ENCODE data around the gene PEX14. TPM values are rescaled to one million over a fixed set of nuclear protein-coding genes. Genes with fewer than 3 reads are reported as not detected.

PEX14 gene
- total RNA-seq, 1 experiment from 2014 or later, result 36.0 TPM

GRCh38 chr1:10679496-10680220 lies 204.9 kb downstream of the PEX14 start:
- ChIA-PET CTCF (no interaction called here), POLR2A (no interaction called here)
- Histone ChIP-seq H3K36me3 (ENCODE audit: control insufficient read depth, insufficient read depth, low read length) (no peaks in the 10 kb centered on the region), H3K4me1 (ENCODE audit: control insufficient read depth, insufficient read depth, low read length) (peaks cover 30% of the 10 kb centered on the region), H3K27ac (ENCODE audit: low read length) (no peak overlapping the region), H3K9me3 (ENCODE audit: control insufficient read depth, insufficient read depth, low read depth, low read length) (no peaks in the 10 kb centered on the region), H3K27me3 (ENCODE audit: control insufficient read depth, insufficient read depth, low read length) (no peaks in the 10 kb centered on the region), H3K4me3 (ENCODE audit: low read depth in 2 of 2, low read length in 2 of 2) (no peak overlapping the region)
- ATAC-seq (peak; percentile 35; the same call in 1 of the 2 replicates), DNase-seq (ENCODE audit: low read depth, low spot score) (no peak)
- intact Hi-C loops (cut with micrococcal nuclease; ENCODE audit: unreplicated experiment), result no loop called here
- in situ Hi-C loops (cut with HindIII; ENCODE audit: low pct_unique_long_range_greater_than_20kb, low sequenced_read_pairs), result no loop called here
- no peak for TF ChIP-seq SIN3A (IDR thresholded peaks at IDR 0.05; ENCODE audit: borderline replicate concordance, insufficient read depth, low read depth, low read length)
- no peak for TF ChIP-seq POLR2AphosphoS5 (IDR thresholded peaks at IDR 0.05; ENCODE audit: low read depth, low read length)
- no peak for TF ChIP-seq CTCF (IDR thresholded peaks at IDR 0.05)
- TF ChIP-seq REST (IDR thresholded peaks at IDR 0.05; ENCODE audit: insufficient read depth in 1 of 2, low read depth in 2 of 2, low read length in 1 of 2), result no peak
- TF ChIP-seq TCF7L2 (IDR thresholded peaks at IDR 0.05; ENCODE audit: low read depth, low read length), result no peak
- BruUV-seq (replicated peaks), result no TSS peak

Other genes with a start within 250 kb of the PEX14 start
- 158 TPM for gene PGD, start 75.9 kb upstream of the PEX14 start, total RNA-seq (2021; ENCODE audit: unreplicated experiment)
- 40.8 TPM for gene CENPS, start 44.5 kb upstream of the PEX14 start, total RNA-seq (2021; ENCODE audit: unreplicated experiment)
- gene CORT, start 24.9 kb upstream of the PEX14 start, total RNA-seq (2021; ENCODE audit: unreplicated experiment), result 0.41 TPM
- 68.1 TPM for gene DFFA, start 2.4 kb upstream of the PEX14 start, total RNA-seq (2021; ENCODE audit: unreplicated experiment)

Data from Panc1 (cell line).